ENCODE results near the gene UBE4B.

DNA sequence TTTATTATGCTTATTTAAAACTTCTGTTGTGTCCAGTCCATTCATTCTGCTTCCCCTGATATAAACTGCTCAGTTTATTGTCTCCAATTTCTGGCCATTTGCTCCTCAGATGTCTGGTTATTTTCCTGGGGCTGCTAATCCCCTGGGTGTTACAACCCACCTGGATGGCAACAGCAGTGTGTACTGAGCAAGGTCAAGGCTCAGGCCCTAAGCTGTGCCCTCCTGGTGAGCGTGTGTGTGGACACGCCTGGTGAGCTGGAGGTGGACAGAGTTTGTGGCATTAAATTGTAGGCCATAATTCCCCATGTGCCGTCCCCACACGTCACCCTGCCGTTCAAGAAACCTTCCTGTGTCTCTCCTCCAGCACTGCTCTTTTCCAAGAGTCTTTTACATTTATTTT lies 159.5 kb downstream of the UBE4B start:
- TF ChIP-seq, protein P1, sequence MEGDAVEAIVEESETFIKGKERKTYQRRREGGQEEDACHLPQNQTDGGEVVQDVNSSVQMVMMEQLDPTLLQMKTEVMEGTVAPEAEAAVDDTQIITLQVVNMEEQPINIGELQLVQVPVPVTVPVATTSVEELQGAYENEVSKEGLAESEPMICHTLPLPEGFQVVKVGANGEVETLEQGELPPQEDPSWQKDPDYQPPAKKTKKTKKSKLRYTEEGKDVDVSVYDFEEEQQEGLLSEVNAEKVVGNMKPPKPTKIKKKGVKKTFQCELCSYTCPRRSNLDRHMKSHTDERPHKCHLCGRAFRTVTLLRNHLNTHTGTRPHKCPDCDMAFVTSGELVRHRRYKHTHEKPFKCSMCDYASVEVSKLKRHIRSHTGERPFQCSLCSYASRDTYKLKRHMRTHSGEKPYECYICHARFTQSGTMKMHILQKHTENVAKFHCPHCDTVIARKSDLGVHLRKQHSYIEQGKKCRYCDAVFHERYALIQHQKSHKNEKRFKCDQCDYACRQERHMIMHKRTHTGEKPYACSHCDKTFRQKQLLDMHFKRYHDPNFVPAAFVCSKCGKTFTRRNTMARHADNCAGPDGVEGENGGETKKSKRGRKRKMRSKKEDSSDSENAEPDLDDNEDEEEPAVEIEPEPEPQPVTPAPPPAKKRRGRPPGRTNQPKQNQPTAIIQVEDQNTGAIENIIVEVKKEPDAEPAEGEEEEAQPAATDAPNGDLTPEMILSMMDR (IDR thresholded peaks at IDR 0.05; ENCODE audit: low read depth, low read length, missing input control) = no peak
- TF ChIP-seq GABPA (IDR thresholded peaks at IDR 0.05 in 1 of 2, conservative IDR thresholded peaks at IDR 0.05 in 1 of 2) (no peak), YY1 (IDR thresholded peaks at IDR 0.05) (no peak), EGR1 (IDR thresholded peaks at IDR 0.05; ENCODE audit: low read depth in 2 of 2) (no peak), TAF1 (conservative IDR thresholded peaks at IDR 0.05) (no peak), RAD21 (IDR thresholded peaks at IDR 0.05) (no peak), JUND (IDR thresholded peaks at IDR 0.05) (no peak), FOXA1 (IDR thresholded peaks at IDR 0.05) (no peak), SP1 (IDR thresholded peaks at IDR 0.05) (no peak), NR2F2 (IDR thresholded peaks at IDR 0.05) (no peak), HNF4G (IDR thresholded peaks at IDR 0.05) (no peak)
- TF ChIP-seq, protein P2, sequence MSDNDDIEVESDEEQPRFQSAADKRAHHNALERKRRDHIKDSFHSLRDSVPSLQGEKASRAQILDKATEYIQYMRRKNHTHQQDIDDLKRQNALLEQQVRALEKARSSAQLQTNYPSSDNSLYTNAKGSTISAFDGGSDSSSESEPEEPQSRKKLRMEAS (IDR thresholded peaks at IDR 0.05) = no peak
- TF ChIP-seq, protein P3, sequence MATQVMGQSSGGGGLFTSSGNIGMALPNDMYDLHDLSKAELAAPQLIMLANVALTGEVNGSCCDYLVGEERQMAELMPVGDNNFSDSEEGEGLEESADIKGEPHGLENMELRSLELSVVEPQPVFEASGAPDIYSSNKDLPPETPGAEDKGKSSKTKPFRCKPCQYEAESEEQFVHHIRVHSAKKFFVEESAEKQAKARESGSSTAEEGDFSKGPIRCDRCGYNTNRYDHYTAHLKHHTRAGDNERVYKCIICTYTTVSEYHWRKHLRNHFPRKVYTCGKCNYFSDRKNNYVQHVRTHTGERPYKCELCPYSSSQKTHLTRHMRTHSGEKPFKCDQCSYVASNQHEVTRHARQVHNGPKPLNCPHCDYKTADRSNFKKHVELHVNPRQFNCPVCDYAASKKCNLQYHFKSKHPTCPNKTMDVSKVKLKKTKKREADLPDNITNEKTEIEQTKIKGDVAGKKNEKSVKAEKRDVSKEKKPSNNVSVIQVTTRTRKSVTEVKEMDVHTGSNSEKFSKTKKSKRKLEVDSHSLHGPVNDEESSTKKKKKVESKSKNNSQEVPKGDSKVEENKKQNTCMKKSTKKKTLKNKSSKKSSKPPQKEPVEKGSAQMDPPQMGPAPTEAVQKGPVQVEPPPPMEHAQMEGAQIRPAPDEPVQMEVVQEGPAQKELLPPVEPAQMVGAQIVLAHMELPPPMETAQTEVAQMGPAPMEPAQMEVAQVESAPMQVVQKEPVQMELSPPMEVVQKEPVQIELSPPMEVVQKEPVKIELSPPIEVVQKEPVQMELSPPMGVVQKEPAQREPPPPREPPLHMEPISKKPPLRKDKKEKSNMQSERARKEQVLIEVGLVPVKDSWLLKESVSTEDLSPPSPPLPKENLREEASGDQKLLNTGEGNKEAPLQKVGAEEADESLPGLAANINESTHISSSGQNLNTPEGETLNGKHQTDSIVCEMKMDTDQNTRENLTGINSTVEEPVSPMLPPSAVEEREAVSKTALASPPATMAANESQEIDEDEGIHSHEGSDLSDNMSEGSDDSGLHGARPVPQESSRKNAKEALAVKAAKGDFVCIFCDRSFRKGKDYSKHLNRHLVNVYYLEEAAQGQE (IDR thresholded peaks at IDR 0.05) = no peak
- TF ChIP-seq, protein P4, sequence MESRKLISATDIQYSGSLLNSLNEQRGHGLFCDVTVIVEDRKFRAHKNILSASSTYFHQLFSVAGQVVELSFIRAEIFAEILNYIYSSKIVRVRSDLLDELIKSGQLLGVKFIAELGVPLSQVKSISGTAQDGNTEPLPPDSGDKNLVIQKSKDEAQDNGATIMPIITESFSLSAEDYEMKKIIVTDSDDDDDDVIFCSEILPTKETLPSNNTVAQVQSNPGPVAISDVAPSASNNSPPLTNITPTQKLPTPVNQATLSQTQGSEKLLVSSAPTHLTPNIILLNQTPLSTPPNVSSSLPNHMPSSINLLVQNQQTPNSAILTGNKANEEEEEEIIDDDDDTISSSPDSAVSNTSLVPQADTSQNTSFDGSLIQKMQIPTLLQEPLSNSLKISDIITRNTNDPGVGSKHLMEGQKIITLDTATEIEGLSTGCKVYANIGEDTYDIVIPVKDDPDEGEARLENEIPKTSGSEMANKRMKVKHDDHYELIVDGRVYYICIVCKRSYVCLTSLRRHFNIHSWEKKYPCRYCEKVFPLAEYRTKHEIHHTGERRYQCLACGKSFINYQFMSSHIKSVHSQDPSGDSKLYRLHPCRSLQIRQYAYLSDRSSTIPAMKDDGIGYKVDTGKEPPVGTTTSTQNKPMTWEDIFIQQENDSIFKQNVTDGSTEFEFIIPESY (IDR thresholded peaks at IDR 0.05) = no peak
